ENCODE measurements around the gene OR52R1. TPM values are rescaled to one million over a fixed set of nuclear protein-coding genes. Genes with fewer than 3 reads are reported as not detected.

OR52R1 gene
- total RNA-seq, 4 donors from 2014 or later = not detected

- no peaks in the 10 kb centered on the region for H3K36me3 ChIP-seq
- H3K27ac ChIP-seq = no peak overlapping the region
- H3K4me3 ChIP-seq = no peak overlapping the region
- H3K4me1 ChIP-seq = no peaks in the 10 kb centered on the region
- intact Hi-C loops (cut with DNase I; ENCODE audit: low total_unique reads) = no loop called here
- TF ChIP-seq CTCF (IDR thresholded peaks at IDR 0.05) (no peak), POLR2A (IDR thresholded peaks at IDR 0.05) (no peak)
- no peaks in the 10 kb centered on the region for H3K27me3 ChIP-seq
- no peaks in the 10 kb centered on the region for H3K9me3 ChIP-seq
- DNase-seq = no peak
Observed at GRCh38 chr11:4830346-4830745, 26.2 kb upstream of the OR52R1 start.

GRCh38 chr11:4826425-4826824 lies 22.2 kb upstream of the OR52R1 start:
- no peak for DNase-seq
- no peak overlapping the region for H3K4me3 ChIP-seq
- no peaks in the 10 kb centered on the region for H3K4me1 ChIP-seq
- no peaks in the 10 kb centered on the region for H3K36me3 ChIP-seq
- TF ChIP-seq POLR2A (IDR thresholded peaks at IDR 0.05) = no peak
- peak in 3 of 4 experiments; percentile 7 to 38 (median 34) for TF ChIP-seq CTCF (IDR thresholded peaks at IDR 0.05)
- H3K9me3 ChIP-seq = no peaks in the 10 kb centered on the region
- intact Hi-C loops (cut with DNase I; ENCODE audit: low total_unique reads) = no loop called here
- H3K27ac ChIP-seq = no peak overlapping the region
- no peaks in the 10 kb centered on the region for H3K27me3 ChIP-seq

- TF ChIP-seq CTCF (IDR thresholded peaks at IDR 0.05) (no peak), POLR2A (IDR thresholded peaks at IDR 0.05) (no peak)
- DNase-seq = no peak
- Histone ChIP-seq H3K9me3 (no peaks in the 10 kb centered on the region), H3K27me3 (no peaks in the 10 kb centered on the region), H3K27ac (no peak overlapping the region), H3K36me3 (no peaks in the 10 kb centered on the region), H3K4me1 (no peaks in the 10 kb centered on the region), H3K4me3 (no peak overlapping the region)
- intact Hi-C loops (cut with DNase I; ENCODE audit: low total_unique reads) = no loop called here
Observed at GRCh38 chr11:4825132-4825531, 21.0 kb upstream of the OR52R1 start.

GRCh38 chr11:4821021-4821420 lies 16.8 kb upstream of the OR52R1 start, which contains the start of gene OR51F2:
OR51F2 (plus strand) TSS chr11:4821321; CDS start chr11:4821422, 101 bp downstream.
- no peak for TF ChIP-seq CTCF (IDR thresholded peaks at IDR 0.05)
- no peak for TF ChIP-seq POLR2A (IDR thresholded peaks at IDR 0.05)
- H3K4me3 ChIP-seq = no peak within 1 kb of the TSS
- no peak for DNase-seq
- no peaks in the 10 kb centered on the region for H3K36me3 ChIP-seq
- H3K27ac ChIP-seq = no peak within 1 kb of the TSS
- no peaks in the 10 kb centered on the region for H3K4me1 ChIP-seq
- intact Hi-C loops (cut with DNase I; ENCODE audit: low total_unique reads) = no loop called here
- H3K27me3 ChIP-seq = no peaks in the 10 kb centered on the region
- H3K9me3 ChIP-seq = no peaks in the 10 kb centered on the region

- Histone ChIP-seq H3K27me3 (no peaks in the 10 kb centered on the region), H3K27ac (no peak overlapping the region), H3K9me3 (no peaks in the 10 kb centered on the region), H3K4me1 (no peaks in the 10 kb centered on the region), H3K4me3 (no peak overlapping the region), H3K36me3 (no peaks in the 10 kb centered on the region)
- intact Hi-C loops (cut with DNase I; ENCODE audit: low total_unique reads) = no loop called here
- TF ChIP-seq CTCF (IDR thresholded peaks at IDR 0.05) (no peak), POLR2A (IDR thresholded peaks at IDR 0.05) (no peak)
- DNase-seq = no peak
Observed at GRCh38 chr11:4809246-4809645, 5.1 kb upstream of the OR52R1 start.

Data from uterus (tissue), 4 donors.